ENCODE results near the gene NOTCH2NLA.
"Not testable (repeated sequence)": the region's sequence is repeated elsewhere in the genome, so short reads cannot be mapped to it uniquely, and the experiment has no call there.

Gene NOTCH2NLA

DNA sequence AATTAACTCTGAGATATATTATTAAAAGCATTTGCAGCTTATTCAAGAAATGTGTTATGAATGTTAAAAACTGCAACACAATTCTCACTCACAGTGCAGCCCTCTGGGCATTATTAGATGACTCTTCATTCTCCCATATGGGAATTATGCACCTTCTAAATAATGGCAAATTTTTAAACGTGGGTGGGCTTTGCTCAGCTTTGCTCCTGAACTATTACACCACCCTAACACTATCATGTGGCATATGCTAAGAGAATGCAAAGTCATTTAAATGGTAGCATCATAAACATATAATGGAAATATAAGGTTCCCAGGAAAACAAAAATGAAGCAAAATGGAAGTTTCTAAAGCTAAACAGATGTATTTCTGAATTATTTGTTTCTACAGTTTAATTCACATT is 61.5 kb downstream of the NOTCH2NLA start:
- not testable (repeated sequence) for DNase-seq (ENCODE audit: low read depth)

DNA sequence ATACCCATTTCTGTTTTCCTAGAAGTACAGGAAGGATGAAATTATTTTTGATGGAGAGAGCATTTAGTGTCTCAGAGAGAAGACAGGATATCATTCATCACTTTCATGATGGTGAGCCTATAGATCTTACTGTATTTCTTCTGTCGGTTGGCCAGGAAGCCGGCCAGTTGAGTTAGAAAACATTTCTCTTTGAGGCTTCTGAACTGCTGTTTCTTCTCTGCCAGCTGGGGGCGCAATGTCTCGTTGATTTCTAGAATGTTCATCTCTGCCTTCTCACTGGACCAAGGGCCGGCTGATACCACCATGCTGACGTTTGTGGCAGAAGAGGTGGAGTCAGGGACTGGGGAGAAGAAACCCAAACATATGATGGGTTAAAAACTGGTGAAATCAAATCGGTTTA is 84.4 kb downstream of the NOTCH2NLA start, which contains the start of gene NBPF10:
Gene NBPF10 (minus strand): TSS at position 340 of the 400 bp plus-strand sequence. CDS start 35 bp downstream, at position 305.
- not testable (repeated sequence) for DNase-seq (ENCODE audit: low read depth)
